ENCODE data around the gene PHETA1.

- TF ChIP-seq CTCF (IDR thresholded peaks at IDR 0.05) = no peak
- no peak for TF ChIP-seq POLR2A (IDR thresholded peaks at IDR 0.05)
Measured at GRCh38 chr12:111340231-111340630, 28.7 kb downstream of the PHETA1 start.
